PC-9 (cell line): ENCODE results near the gene OIT3. TPM values are rescaled to one million over a fixed set of nuclear protein-coding genes. Genes with fewer than 3 reads are reported as not detected.
"Not testable (repeated sequence)": the region's sequence is repeated elsewhere in the genome, so short reads cannot be mapped to it uniquely, and the experiment has no call there.

ENCODE experiments used
- BruUV-seq: library from RNA; stranded (reverse); fragments of 400-500 nt; replicated peaks from 2 replicates; lab custom pipeline; 2021; lab: Mats Ljungman, UMichigan
- CTCF ChIA-PET: fragments of 300-600 bp; sonication (Branson Sonifier 250); formaldehyde crosslinking; loops from one replicate; lab custom pipeline; 2022; ENCODE audit warnings: antibody characterized with exemption; lab: Charles Lee
- POLR2A ChIA-PET: fragments of 300-600 bp; sonication (Branson Sonifier 250); formaldehyde crosslinking; loops from one replicate; lab custom pipeline; 2022; ENCODE audit warnings: antibody characterized with exemption; ENCODE audit not compliant: unreplicated experiment; lab: Charles Lee
- DNase-seq, 2 experiments: peaks; one replicate each; pipeline versions ENCODE4 v3.0.0 to v3.0.0-alpha.2; 2015 to 2022; ENCODE audit warnings: mixed read lengths in 1 of 2
- H2AFZ ChIP-seq: fragments of 200-600 bp; sonication (generic); 2 replicates; pipeline ENCODE4 v1.8.1; 2017; ENCODE audit warnings: antibody characterized with exemption
- H3F3A ChIP-seq: fragments of 200-600 bp; sonication (generic); 2 replicates; pipeline ENCODE4 v1.8.1; 2017; ENCODE audit warnings: antibody characterized with exemption, mild to moderate bottlenecking, low read depth; ENCODE audit not compliant: insufficient read depth
- H3K27ac ChIP-seq: fragments of 200-600 bp; sonication (generic); 2 replicates; pipeline ENCODE4 v1.6.1; 2016; ENCODE audit warnings: mixed run types
- H3K27me3 ChIP-seq: fragments of 200-600 bp; sonication (generic); 2 replicates; pipeline ENCODE4 v1.6.1; 2016; ENCODE audit warnings: low read depth, mixed run types; ENCODE audit not compliant: insufficient read depth
- H3K36me3 ChIP-seq: fragments of 200-600 bp; sonication (generic); 2 replicates; pipeline ENCODE4 v1.6.1; 2016; ENCODE audit warnings: low read depth, mixed run types
- H3K4me1 ChIP-seq: fragments of 200-600 bp; sonication (generic); replicated peaks from 2 replicates; pipeline ENCODE4 v1.6.1; 2016; ENCODE audit warnings: mixed run types; ENCODE audit not compliant: insufficient read depth
- H3K4me2 ChIP-seq: fragments of 200-600 bp; sonication (generic); 2 replicates; pipeline ENCODE4 v1.6.1; 2017; ENCODE audit warnings: mixed run types
- H3K4me3 ChIP-seq: fragments of 200-600 bp; sonication (generic); 2 replicates; pipeline ENCODE4 v1.6.1; 2016; ENCODE audit warnings: mixed run types
- H3K79me2 ChIP-seq: fragments of 200-600 bp; sonication (generic); 2 replicates; pipeline ENCODE4 v1.6.1; 2017; ENCODE audit warnings: low read depth, mixed run types
- H3K9me2 ChIP-seq: fragments of 200-600 bp; sonication (generic); 2 replicates; pipeline ENCODE4 v1.8.1; 2017; ENCODE audit warnings: mild to moderate bottlenecking; ENCODE audit not compliant: insufficient read depth
- H3K9me3 ChIP-seq: fragments of 200-600 bp; sonication (generic); 2 replicates; pipeline ENCODE4 v1.8.1; 2016; ENCODE audit warnings: low read depth; ENCODE audit not compliant: insufficient read depth
- H4K20me1 ChIP-seq: fragments of 200-600 bp; sonication (generic); 2 replicates; pipeline ENCODE4 v1.8.1; 2017; ENCODE audit not compliant: insufficient read depth
- CTCF ChIP-seq: fragments of 200-600 bp; sonication (generic); conservative IDR thresholded peaks from 2 replicates; pipeline ENCODE4 v1.6.1; 2017; ENCODE audit warnings: mixed run types, antibody characterized with exemption, mild to moderate bottlenecking, moderate library complexity
- EZH2 ChIP-seq: fragments of 200-600 bp; sonication (generic); IDR thresholded peaks from 2 replicates; pipeline ENCODE4 v1.8.0; 2017; ENCODE audit warnings: antibody characterized with exemption, low read depth
- intact Hi-C: fragments of 100-400 bp; cut with micrococcal nuclease; formaldehyde crosslinking; loops from one replicate; pipeline ENCODE4 v1.10.0; 2022; ENCODE audit not compliant: unreplicated experiment
- total RNA-seq: library from RNA; stranded (reverse); gene quantifications from 2 replicates; pipeline ENCODE4 v1.2.3, GENCODE V29; 2021

OIT3 gene
- total RNA-seq, 1 experiment from 2014 or later = 0.28 TPM

GRCh38 chr10:72918352-72918751 lies 24.8 kb downstream of the OIT3 start:
- no TSS peak for BruUV-seq
- H4K20me1 ChIP-seq = no peaks in the 10 kb centered on the region
- H3K79me2 ChIP-seq = no peaks in the 10 kb centered on the region
- CTCF ChIA-PET = no interaction called here
- H3K27me3 ChIP-seq = no peaks in the 10 kb centered on the region
- no peak overlapping the region for H2AFZ ChIP-seq
- DNase-seq = no peak
- H3K9me2 ChIP-seq = no peaks in the 10 kb centered on the region
- TF ChIP-seq EZH2 (no peak), CTCF (no peak)
- no peaks in the 10 kb centered on the region for H3K36me3 ChIP-seq
- H3K9me3 ChIP-seq = no peaks in the 10 kb centered on the region
- no peak overlapping the region for H3K4me2 ChIP-seq
- H3K4me1 ChIP-seq = no peaks in the 10 kb centered on the region
- H3K27ac ChIP-seq = no peak overlapping the region
- intact Hi-C loops = no loop called here
- H3K4me3 ChIP-seq = no peak overlapping the region
- POLR2A ChIA-PET = interaction anchor here (0.7 kb wide), 1 partner anchor 1458 kb away, joined by 4 read pairs; no protein-coding TSS in a partner anchor
- H3F3A ChIP-seq = no peaks in the 10 kb centered on the region

GRCh38 chr10:72921147-72921683 lies 27.7 kb downstream of the OIT3 start:
- H3K79me2 ChIP-seq, H4K20me1 ChIP-seq, H3K4me2 ChIP-seq, BruUV-seq, H2AFZ ChIP-seq, H3K9me2 ChIP-seq, H3K27ac ChIP-seq, H3K9me3 ChIP-seq, H3K27me3 ChIP-seq, H3K4me3 ChIP-seq, intact Hi-C loops, H3F3A ChIP-seq, DNase-seq, POLR2A ChIA-PET, H3K4me1 ChIP-seq, H3K36me3 ChIP-seq: not testable (repeated sequence)
- CTCF ChIA-PET = interaction anchor here (0.6 kb wide), 1 partner anchor 33 kb away, joined by 3 read pairs; no protein-coding TSS in a partner anchor

- Histone ChIP-seq H3K9me3 (no peaks in the 10 kb centered on the region), H3F3A (no peaks in the 10 kb centered on the region), H3K4me2 (no peak overlapping the region), H3K79me2 (no peaks in the 10 kb centered on the region), H3K27ac (no peak overlapping the region), H2AFZ (no peak overlapping the region), H3K36me3 (no peaks in the 10 kb centered on the region), H3K4me1 (no peaks in the 10 kb centered on the region), H3K4me3 (no peak overlapping the region), H4K20me1 (no peaks in the 10 kb centered on the region), H3K9me2 (no peaks in the 10 kb centered on the region), H3K27me3 (no peaks in the 10 kb centered on the region)
- BruUV-seq = no TSS peak
- no peak for DNase-seq
- POLR2A ChIA-PET = no interaction called here
- TF ChIP-seq CTCF (no peak), EZH2 (no peak)
- intact Hi-C loops = no loop called here
- CTCF ChIA-PET = no interaction called here
Observed at GRCh38 chr10:72924351-72924750, 30.8 kb downstream of the OIT3 start.

GRCh38 chr10:72925951-72926465 lies 32.5 kb downstream of the OIT3 start:
- H3K27me3 ChIP-seq = no peaks in the 10 kb centered on the region
- H3K4me3 ChIP-seq = no peak overlapping the region
- H3K27ac ChIP-seq = no peak overlapping the region
- H3K9me3 ChIP-seq = no peaks in the 10 kb centered on the region
- H3K9me2 ChIP-seq = no peaks in the 10 kb centered on the region
- H2AFZ ChIP-seq = no peak overlapping the region
- ChIA-PET POLR2A (no interaction called here), CTCF (no interaction called here)
- H3K36me3 ChIP-seq = no peaks in the 10 kb centered on the region
- no peaks in the 10 kb centered on the region for H3F3A ChIP-seq
- no peak for TF ChIP-seq EZH2
- TF ChIP-seq CTCF = no peak
- H3K79me2 ChIP-seq = no peaks in the 10 kb centered on the region
- intact Hi-C loops = no loop called here
- no peak for DNase-seq
- no peaks in the 10 kb centered on the region for H4K20me1 ChIP-seq
- no peaks in the 10 kb centered on the region for H3K4me1 ChIP-seq
- H3K4me2 ChIP-seq = no peak overlapping the region
- BruUV-seq = no TSS peak
